ENCODE measurements around the gene SUFU.

Gene SUFU

GRCh38 chr10:102555781-102556328 lies 52.1 kb downstream of the SUFU start:
- no peak for DNase-seq

- DNase-seq = no peak
Measured at GRCh38 chr10:102557569-102557968, 53.8 kb downstream of the SUFU start.

- no peak for DNase-seq
Measured at GRCh38 chr10:102559764-102560163, 56.0 kb downstream of the SUFU start.

- no peak for DNase-seq
Measured at GRCh38 chr10:102564209-102564834, 60.5 kb downstream of the SUFU start.

- no peak for DNase-seq
Measured at GRCh38 chr10:102565793-102566192, 62.0 kb downstream of the SUFU start.

GRCh38 chr10:102578782-102579181 lies 75.0 kb downstream of the SUFU start:
- peak; percentile 2 for DNase-seq

- no peak for DNase-seq
Measured at GRCh38 chr10:102579328-102579727, 75.6 kb downstream of the SUFU start.

- no peak for DNase-seq
Measured at GRCh38 chr10:102580230-102580629, 76.5 kb downstream of the SUFU start.

GRCh38 chr10:102581401-102581800 lies 77.6 kb downstream of the SUFU start:
- DNase-seq = no peak

GRCh38 chr10:102581981-102582580 lies 78.3 kb downstream of the SUFU start:
- DNase-seq = peak; percentile 4

GRCh38 chr10:102583435-102584417 lies 80.0 kb downstream of the SUFU start:
- DNase-seq = peak; percentile 80

GRCh38 chr10:102585026-102585425 lies 81.3 kb downstream of the SUFU start:
- DNase-seq = no peak

GRCh38 chr10:102586858-102587257 lies 83.1 kb downstream of the SUFU start:
- no peak for DNase-seq

GRCh38 chr10:102588875-102589274 lies 85.1 kb downstream of the SUFU start:
- DNase-seq = no peak

- DNase-seq = no peak
Measured at GRCh38 chr10:102593074-102593803, 89.5 kb downstream of the SUFU start.

GRCh38 chr10:102593804-102594079 lies 90.0 kb downstream of the SUFU start:
- no peak for DNase-seq

GRCh38 chr10:102595293-102595692 lies 91.5 kb downstream of the SUFU start:
- DNase-seq = no peak

GRCh38 chr10:102595897-102596296 lies 92.1 kb downstream of the SUFU start:
- no peak for DNase-seq

- peak; percentile 64 for DNase-seq
Measured at GRCh38 chr10:102596506-102596971, 92.8 kb downstream of the SUFU start.

GRCh38 chr10:102597131-102597991 lies 93.6 kb downstream of the SUFU start:
- no peak for DNase-seq

- no peak for DNase-seq
Measured at GRCh38 chr10:102598243-102598642, 94.5 kb downstream of the SUFU start.

Measured in NCI-H69 (cell line).